Body of pancreas (tissue), 4 donors: Measurements from ENCODE around the gene NRCAM. TPM values are rescaled to one million over a fixed set of nuclear protein-coding genes. Genes with fewer than 3 reads are reported as not detected.
A peak's percentile ranks its signal among the peaks of the same experiment; 100 is the strongest.

Experiments used
- ATAC-seq: fragments of 150-250 bp; one replicate; pipeline ENCODE4 v1.9.1; 2016
- DNase-seq, 4 donors: peaks; one replicate each; pipeline ENCODE4 v3.0.0-alpha.2; 2019
- H3K27ac ChIP-seq, 4 donors: fragments of 200-600 bp; sonication (generic); 1 replicate in 3 of 4; 2 replicates in 1 of 4; pipeline versions ENCODE4 v1.5.1 to v1.6.1; 2016 to 2019; ENCODE audit warnings: mild to moderate bottlenecking in 1 of 4, mixed read lengths in 1 of 4, moderate library complexity in 1 of 4
- H3K27me3 ChIP-seq, 2 donors: fragments of 200-600 bp; sonication (generic); one replicate each; pipeline ENCODE4 v1.6.0; 2016; ENCODE audit warnings: mild to moderate bottlenecking in 1 of 2
- H3K36me3 ChIP-seq, 2 donors: fragments of 200-600 bp; sonication (generic); replicated peaks in 1 of 2; 2 replicates each; pipeline ENCODE4 v1.5.1; 2016; ENCODE audit warnings: low read depth in 2 of 2; ENCODE audit not compliant: insufficient read depth in 1 of 2
- H3K4me1 ChIP-seq: fragments of 200-600 bp; sonication (generic); one replicate; pipeline ENCODE4 v1.6.0; 2016
- H3K4me3 ChIP-seq, 2 donors: fragments of 200-600 bp; sonication (generic); 1 replicate in 1 of 2; 2 replicates in 1 of 2; pipeline ENCODE4 v1.5.1; 2016 to 2019
- H3K9me3 ChIP-seq, 3 donors: fragments of 200-600 bp; sonication (generic); 1 replicate in 2 of 3; 2 replicates in 1 of 3; pipeline ENCODE4 v1.5.1; 2016
- CTCF ChIP-seq, 7 experiments: fragments of 450-650 bp in 4 of 7; fragments of 200-600 bp in 3 of 7; sonication (generic) in 3 of 7; IDR thresholded peaks; one replicate each; pipeline ENCODE4 v1.5.1; 2016 to 2019; ENCODE audit warnings: antibody characterized with exemption in 7 of 7
- POLR2A ChIP-seq, 3 donors: fragments of 450-650 bp; IDR thresholded peaks; one replicate each; pipeline ENCODE4 v1.6.1; 2016; ENCODE audit warnings: antibody characterized with exemption in 3 of 3, mild to moderate bottlenecking in 2 of 3
- WGBS, 2 donors: methylation state at CpG; one replicate each; pipeline ENCODE4 v1.1.5; 2017; 5-methylcytosine and 5-hydroxymethylcytosine counted together
- intact Hi-C: fragments of 100-400 bp; cut with DNase I; formaldehyde crosslinking; loops from one replicate; pipeline ENCODE4 v1.15.1; 2023
- total RNA-seq, 2 donors: library from RNA; depleted of rRNA; stranded (reverse); fragments of >200 nt; gene quantifications; one replicate each; pipeline ENCODE4 v1.1.0, GENCODE V29; 2016

The NRCAM gene
- total RNA-seq, 2 donors from 2014 or later = 39.4 to 49.8 TPM

- TF ChIP-seq CTCF (IDR thresholded peaks at IDR 0.05) (no peak), POLR2A (IDR thresholded peaks at IDR 0.05) (no peak)
- peak; percentile 82 for ATAC-seq
Measured at GRCh38 chr7:108415821-108416536, 40.3 kb downstream of the NRCAM start.

GRCh38 chr7:108415084-108415483 is 41.2 kb downstream of the NRCAM start:
- Histone ChIP-seq H3K27ac (no peak overlapping the region), H3K4me3 (no peak overlapping the region), H3K4me1 (peaks cover 19% of the 10 kb centered on the region), H3K27me3 (no peaks in the 10 kb centered on the region), H3K9me3 (no peaks in the 10 kb centered on the region), H3K36me3 (no peaks in the 10 kb centered on the region)
- ATAC-seq (no peak), DNase-seq (no peak)
- intact Hi-C loops = no loop called here
- TF ChIP-seq CTCF (IDR thresholded peaks at IDR 0.05) = no peak
- no peak for TF ChIP-seq POLR2A (IDR thresholded peaks at IDR 0.05)
- 50 to 63% methylated on average over 4 of the region's 4 CpGs for whole genome bisulfite sequencing, 2 donors

More at GRCh38 chr7:108415821-108416536, 40.3 kb downstream of the NRCAM start:
- intact Hi-C loops = no loop called here
- no peaks in the 10 kb centered on the region for H3K36me3 ChIP-seq
- peaks cover 16% of the 10 kb centered on the region for H3K4me1 ChIP-seq
- no peaks in the 10 kb centered on the region for H3K9me3 ChIP-seq
- DNase-seq = peak; percentile 31 to 55 (median 42)
- H3K27me3 ChIP-seq = no peaks in the 10 kb centered on the region
- 46 to 56% methylated on average over 8 of the region's 8 CpGs for WGBS, 2 donors
- peak overlapping the region in 2 of 4 donors; percentile 15 to 37 for H3K27ac ChIP-seq
- no peak overlapping the region for H3K4me3 ChIP-seq

- DNase-seq = no peak
- Histone ChIP-seq H3K36me3 (no peaks in the 10 kb centered on the region), H3K27me3 (no peaks in the 10 kb centered on the region), H3K4me3 (no peak overlapping the region), H3K27ac (peak overlapping the region in 1 of 4 donors; percentile 36), H3K9me3 (no peaks in the 10 kb centered on the region), H3K4me1 (peaks cover 27% of the 10 kb centered on the region)
- no peak for ATAC-seq
- TF ChIP-seq POLR2A (IDR thresholded peaks at IDR 0.05) (no peak), CTCF (IDR thresholded peaks at IDR 0.05) (no peak)
- 72 to 74% methylated on average over 3 of the region's 3 CpGs for WGBS, 2 donors
- intact Hi-C loops = no loop called here
Measured at GRCh38 chr7:108413782-108414492, 42.3 kb downstream of the NRCAM start.

DNA sequence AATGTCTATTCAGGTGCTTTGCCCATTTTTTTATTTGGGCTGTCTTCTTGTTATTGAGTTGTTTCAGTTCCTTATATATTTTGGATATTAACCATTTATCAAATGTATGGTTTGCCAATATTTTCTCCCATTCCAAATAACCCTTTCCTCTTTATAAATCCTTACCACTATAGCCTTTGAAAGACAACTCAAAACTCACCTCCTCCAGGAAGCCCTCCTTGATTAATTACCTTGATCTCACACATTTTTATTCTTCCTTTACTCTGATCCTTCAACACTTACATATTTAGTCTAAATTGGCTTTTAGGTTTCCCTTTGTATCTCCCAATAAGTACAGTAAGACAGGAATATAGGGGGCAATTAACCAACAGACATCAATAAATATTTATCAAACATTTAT is 42.9 kb downstream of the NRCAM start:
- Histone ChIP-seq H3K27ac (no peak overlapping the region), H3K27me3 (no peaks in the 10 kb centered on the region), H3K4me3 (no peak overlapping the region), H3K36me3 (no peaks in the 10 kb centered on the region), H3K4me1 (peaks cover 33% of the 10 kb centered on the region), H3K9me3 (no peaks in the 10 kb centered on the region)
- intact Hi-C loops = no loop called here
- no peak for DNase-seq
- TF ChIP-seq CTCF (IDR thresholded peaks at IDR 0.05) (no peak), POLR2A (IDR thresholded peaks at IDR 0.05) (no peak)
- no peak for ATAC-seq
